Measurements from ENCODE around the gene SSBP3. TPM values are rescaled to one million over a fixed set of nuclear protein-coding genes. Genes with fewer than 3 reads are reported as not detected.
A peak's percentile ranks its signal among the peaks of the same experiment; 100 is the strongest.

SSBP3 gene
- total RNA-seq, 3 donors from 2014 or later: 21.3 to 28.0 (median 25.6) TPM

GRCh38 chr1:54199151-54199764 is 206.9 kb downstream of the SSBP3 start:
- intact Hi-C loops (cut with DNase I; ENCODE audit: low total_unique reads): no loop called here
- no peak for DNase-seq (ENCODE audit: low spot score in 2 of 2)
- peak overlapping the region; percentile 82 to 85 for H3K27ac ChIP-seq
- peaks cover 6 to 15% of the 10 kb centered on the region in 2 donors for H3K4me1 ChIP-seq
- TF ChIP-seq CTCF (IDR thresholded peaks at IDR 0.05): no peak
- TF ChIP-seq POLR2AphosphoS5 (IDR thresholded peaks at IDR 0.05): no peak
- no peak for TF ChIP-seq POLR2A (IDR thresholded peaks at IDR 0.05)
- no peaks in the 10 kb centered on the region for H3K36me3 ChIP-seq
- no peaks in the 10 kb centered on the region for H3K9me3 ChIP-seq
- H3K4me3 ChIP-seq: peak overlapping the region; percentile 69 to 96 (median 92)
- no peaks in the 10 kb centered on the region for H3K27me3 ChIP-seq

GRCh38 chr1:54193453-54193852 is 212.7 kb downstream of the SSBP3 start:
- no peaks in the 10 kb centered on the region for H3K36me3 ChIP-seq
- intact Hi-C loops (cut with DNase I; ENCODE audit: low total_unique reads): loop anchor here (2.0 kb wide), 1 partner anchor 33 kb away; no protein-coding TSS in a partner anchor

GRCh38 chr1:54191525-54191924 is 214.7 kb downstream of the SSBP3 start:
- Histone ChIP-seq H3K4me1 (no peaks in the 10 kb centered on the region), H3K27ac (no peak overlapping the region), H3K9me3 (no peaks in the 10 kb centered on the region), H3K36me3 (no peaks in the 10 kb centered on the region), H3K4me3 (no peak overlapping the region), H3K27me3 (no peaks in the 10 kb centered on the region)
- DNase-seq (ENCODE audit: low spot score in 2 of 2): no peak
- intact Hi-C loops (cut with DNase I; ENCODE audit: low total_unique reads): no loop called here
- TF ChIP-seq POLR2AphosphoS5 (IDR thresholded peaks at IDR 0.05) (no peak), CTCF (IDR thresholded peaks at IDR 0.05) (no peak), POLR2A (IDR thresholded peaks at IDR 0.05) (no peak)

More at GRCh38 chr1:54193453-54193852, 212.7 kb downstream of the SSBP3 start:
- TF ChIP-seq POLR2AphosphoS5 (IDR thresholded peaks at IDR 0.05): no peak
- TF ChIP-seq CTCF (IDR thresholded peaks at IDR 0.05): no peak
- no peak for TF ChIP-seq POLR2A (IDR thresholded peaks at IDR 0.05)
- Histone ChIP-seq H3K9me3 (no peaks in the 10 kb centered on the region), H3K27ac (no peak overlapping the region), H3K4me1 (no peaks in the 10 kb centered on the region), H3K4me3 (no peak overlapping the region), H3K27me3 (no peaks in the 10 kb centered on the region)
- DNase-seq (ENCODE audit: low spot score in 2 of 2): no peak

- intact Hi-C loops (cut with DNase I; ENCODE audit: low total_unique reads): no loop called here
- H3K27ac ChIP-seq: no peak overlapping the region
- H3K36me3 ChIP-seq: no peaks in the 10 kb centered on the region
- no peak for DNase-seq (ENCODE audit: low spot score in 2 of 2)
- H3K4me3 ChIP-seq: no peak overlapping the region
- no peaks in the 10 kb centered on the region for H3K9me3 ChIP-seq
- no peaks in the 10 kb centered on the region for H3K4me1 ChIP-seq
- no peaks in the 10 kb centered on the region for H3K27me3 ChIP-seq
- TF ChIP-seq POLR2A (IDR thresholded peaks at IDR 0.05) (no peak), POLR2AphosphoS5 (IDR thresholded peaks at IDR 0.05) (no peak), CTCF (IDR thresholded peaks at IDR 0.05) (no peak)
Observed at GRCh38 chr1:54190526-54190925, 215.7 kb downstream of the SSBP3 start.

- DNase-seq (ENCODE audit: low spot score in 2 of 2): no peak
- no peak overlapping the region for H3K4me3 ChIP-seq
- no peaks in the 10 kb centered on the region for H3K27me3 ChIP-seq
- no peaks in the 10 kb centered on the region for H3K4me1 ChIP-seq
- TF ChIP-seq POLR2A (IDR thresholded peaks at IDR 0.05) (no peak), CTCF (IDR thresholded peaks at IDR 0.05) (no peak), POLR2AphosphoS5 (IDR thresholded peaks at IDR 0.05) (no peak)
- H3K9me3 ChIP-seq: no peaks in the 10 kb centered on the region
- no peaks in the 10 kb centered on the region for H3K36me3 ChIP-seq
- intact Hi-C loops (cut with DNase I; ENCODE audit: low total_unique reads): no loop called here
- H3K27ac ChIP-seq: no peak overlapping the region
Observed at GRCh38 chr1:54188291-54188690, 217.9 kb downstream of the SSBP3 start.

All from breast epithelium (tissue), 4 donors.